ENCODE data around the gene VMP1.
"Not testable (repeated sequence)": the region's sequence is repeated elsewhere in the genome, so short reads cannot be mapped to it uniquely, and the experiment has no call there.

VMP1 gene

DNA sequence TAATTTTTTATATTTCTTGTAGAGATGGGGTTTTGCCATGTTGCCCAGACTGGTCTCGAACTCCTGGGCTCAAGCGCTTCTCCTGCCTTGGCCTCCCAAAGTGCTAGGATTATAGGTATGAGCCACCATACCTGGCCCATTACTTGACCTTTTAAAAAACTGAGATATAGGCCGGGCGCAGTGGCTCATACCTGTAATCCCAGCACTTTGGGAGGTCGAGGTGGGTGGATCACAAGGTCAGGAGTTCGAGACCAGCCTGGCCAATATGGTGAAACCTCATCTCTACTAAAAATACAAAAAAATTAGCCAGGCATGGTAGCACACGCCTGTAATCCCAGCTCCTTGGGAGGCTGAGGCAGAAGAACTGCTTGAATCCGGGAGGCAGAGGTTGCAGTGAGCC, 166.0 kb downstream of the VMP1 start:
- not testable (repeated sequence) for DNase-seq

DNA sequence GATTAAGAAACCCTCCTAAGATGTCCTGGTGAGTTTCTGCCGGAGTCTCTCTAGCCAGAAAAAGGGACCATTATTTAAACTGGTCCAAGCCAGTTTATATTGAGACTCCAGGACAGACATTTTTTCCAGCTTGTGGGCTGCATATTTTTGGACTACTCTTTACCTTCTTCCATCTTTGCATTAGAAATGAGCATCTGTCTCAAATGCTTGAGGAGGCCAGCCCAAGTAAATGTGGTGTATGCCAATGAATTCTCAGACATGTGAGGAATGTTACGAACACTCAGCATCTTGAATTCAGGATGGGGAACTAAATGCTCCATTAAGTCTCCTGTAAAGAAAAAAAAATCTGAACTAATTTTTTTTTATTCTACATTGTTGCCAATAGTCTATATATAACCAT, 166.9 kb downstream of the VMP1 start:
- DNase-seq: no peak

DNA sequence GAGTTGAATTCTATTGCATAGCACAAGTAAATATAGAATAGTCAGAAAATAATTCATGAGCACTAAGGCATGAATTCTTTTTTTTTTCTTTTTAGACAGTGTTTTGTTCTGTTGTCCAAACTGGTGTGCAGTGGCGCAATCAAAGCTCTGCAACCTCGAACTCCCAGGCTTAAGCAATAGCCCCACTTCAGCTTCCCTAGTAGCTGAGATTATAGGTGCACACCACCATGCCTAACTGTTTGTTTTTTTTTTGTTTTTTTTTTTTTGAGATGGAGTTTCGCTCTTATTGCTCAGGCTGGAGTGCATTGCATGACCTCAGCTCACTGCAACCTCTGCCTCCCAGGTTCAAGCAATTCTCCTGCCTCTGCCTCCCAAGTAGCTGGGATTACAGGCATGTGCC, 168.7 kb downstream of the VMP1 start:
- no peak for DNase-seq

DNA sequence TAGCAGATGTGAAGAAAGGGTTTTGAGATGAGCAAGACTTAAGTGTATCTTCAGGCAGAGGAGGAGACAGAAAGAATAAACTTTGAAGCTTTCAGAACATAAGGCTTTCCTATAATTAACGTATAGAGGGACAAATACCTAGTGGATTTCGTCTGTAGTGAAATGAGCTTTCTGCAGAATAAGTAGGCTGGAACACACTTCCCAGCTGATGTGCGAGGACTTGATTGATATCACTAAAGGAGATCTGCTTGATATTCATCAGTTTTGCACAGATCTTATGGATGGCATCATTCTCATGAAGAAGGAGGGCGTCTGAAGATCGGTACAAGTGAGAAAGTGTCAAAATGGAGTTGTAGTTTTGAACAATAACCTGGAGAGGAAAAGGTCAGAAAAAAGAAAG, 170.5 kb downstream of the VMP1 start:
- DNase-seq: no peak

DNA sequence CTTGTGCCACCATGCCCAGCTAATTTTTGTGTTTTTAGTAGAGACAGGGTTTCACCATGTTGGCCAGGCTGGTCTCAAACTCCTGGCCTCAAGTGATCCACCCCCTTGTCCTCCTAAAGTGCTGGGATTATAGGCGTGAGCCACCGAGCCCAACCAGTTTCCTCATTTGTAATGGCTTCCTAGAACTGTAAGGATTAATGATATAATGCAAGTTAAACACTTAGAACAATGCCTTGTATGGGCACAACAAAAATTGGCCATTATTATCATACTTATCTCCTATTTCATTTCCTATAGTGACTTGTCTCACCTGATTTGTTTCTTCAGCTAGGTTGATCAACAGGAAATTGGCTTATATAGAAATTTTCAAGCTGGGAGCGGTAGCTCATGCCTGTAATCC, 171.2 kb downstream of the VMP1 start:
- no peak for DNase-seq

DNA sequence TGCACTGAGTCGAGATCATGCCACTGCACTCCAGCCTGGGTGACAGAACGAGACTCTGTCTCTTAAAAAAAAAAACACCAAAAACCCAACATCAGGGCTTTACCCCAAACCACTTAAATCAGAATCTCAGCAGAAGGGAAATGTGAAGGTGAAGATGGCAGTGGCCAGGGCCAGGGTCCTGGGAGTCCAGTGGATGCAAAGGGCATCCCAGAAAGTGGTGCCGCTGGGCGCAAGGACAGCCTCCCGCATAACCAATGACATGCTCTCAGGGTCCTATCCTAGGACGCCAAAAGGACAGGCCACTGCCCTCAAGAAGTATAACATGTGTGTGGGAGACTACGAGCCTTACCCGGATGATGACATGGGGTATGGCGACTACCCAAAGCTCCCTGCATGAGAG, 177.4 kb downstream of the VMP1 start:
- DNase-seq: no peak

DNA sequence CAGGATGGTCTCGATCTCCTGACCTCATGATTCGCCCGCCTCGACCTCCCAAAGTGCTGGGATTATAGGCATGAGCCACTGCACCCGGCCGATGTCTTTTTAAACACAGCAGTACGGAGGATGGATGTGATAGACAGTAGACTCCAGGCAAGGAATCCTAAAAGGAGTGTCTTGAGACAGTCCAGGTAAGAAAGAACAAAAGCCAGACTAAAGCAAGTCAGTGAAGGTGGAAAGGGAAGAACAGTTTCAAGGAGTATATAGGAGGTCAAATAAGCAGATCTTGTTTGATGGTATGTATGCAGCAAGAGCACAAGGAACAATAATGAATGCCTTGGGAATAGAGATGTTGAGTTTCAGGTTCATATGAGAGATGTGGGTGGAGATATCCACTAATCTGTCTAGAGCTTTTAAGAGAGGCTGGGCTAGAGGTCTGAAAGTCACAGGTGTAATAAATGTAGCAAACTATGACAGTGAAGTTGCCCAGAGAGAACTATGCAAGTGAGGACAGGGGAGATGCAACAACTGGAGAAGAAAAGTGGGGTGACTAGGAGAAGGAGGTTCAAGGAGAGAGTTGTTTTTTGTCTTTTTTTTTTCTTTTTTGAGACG, 180.8 kb downstream of the VMP1 start:
- no peak for DNase-seq

DNA sequence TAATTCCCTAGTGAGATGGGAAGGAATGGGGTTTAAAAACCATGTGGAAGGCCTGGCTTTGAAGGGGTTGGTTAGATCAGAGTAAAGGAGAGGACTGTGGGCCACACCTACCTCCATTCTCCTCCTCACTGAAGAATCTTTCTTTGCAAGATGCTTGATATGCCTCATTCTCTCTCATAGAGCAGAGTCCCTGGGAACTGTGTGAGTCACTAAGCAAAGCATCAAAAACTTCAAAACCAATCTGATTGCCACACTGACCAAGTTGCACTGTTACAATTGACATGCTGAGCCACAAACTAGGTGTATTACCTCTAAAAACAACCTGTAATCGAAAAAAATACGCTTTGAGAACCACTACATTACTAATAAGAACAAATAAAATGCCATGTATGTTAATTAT, 183.3 kb downstream of the VMP1 start:
- DNase-seq: no peak

Data from activated CD4-positive, alpha-beta T cell treated with anti-CD3 and anti-CD28 coated beads, Interleukin-2, amount 50 U/mL, for 1 hour (primary cell).